HG03571 (cell line): ENCODE data around the gene CFAP161.
"Not testable (repeated sequence)": the region's sequence is repeated elsewhere in the genome, so short reads cannot be mapped to it uniquely, and the experiment has no call there.

Experiments
- ATAC-seq: cut with Tn5 transposase; IDR thresholded peaks from one replicate; pipeline ENCODE4 v1.9.1; 2021; ENCODE audit not compliant: unreplicated experiment

Gene CFAP161

DNA sequence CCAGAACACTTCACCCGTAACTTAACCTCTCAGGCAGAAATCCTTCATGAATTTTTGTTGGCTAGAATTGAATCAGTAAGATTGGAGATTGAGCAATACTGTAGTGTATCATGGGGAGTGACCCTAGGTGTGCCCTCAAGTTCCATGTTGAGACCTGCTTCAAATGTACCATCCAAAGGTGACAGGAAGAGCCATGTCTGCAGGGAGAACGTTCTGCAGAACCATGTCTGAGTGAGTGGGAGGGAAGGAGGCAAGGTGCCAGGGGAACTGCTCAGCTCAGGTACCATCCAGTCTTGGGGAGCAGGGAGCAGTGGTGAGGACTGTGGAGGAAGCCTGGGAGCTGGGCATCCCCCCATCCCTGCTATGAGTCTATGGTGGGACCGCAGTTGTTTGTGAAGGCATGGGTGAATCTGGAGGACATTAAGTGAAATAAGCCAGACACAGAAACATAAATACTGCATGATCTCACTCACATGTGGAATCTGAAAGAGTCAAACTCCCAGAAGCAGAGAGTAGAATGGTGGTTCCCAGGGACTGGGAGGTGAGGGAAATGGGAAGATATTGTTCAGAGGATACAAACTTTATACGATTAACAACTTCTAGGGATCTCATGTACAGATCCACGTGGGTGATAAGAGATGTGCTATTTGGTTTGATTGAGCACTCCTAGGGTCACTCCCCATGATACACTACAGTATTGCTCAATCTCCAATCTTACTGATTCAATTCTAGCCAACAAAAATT, 23.3 kb downstream of the CFAP161 start:
- no peak for ATAC-seq

DNA sequence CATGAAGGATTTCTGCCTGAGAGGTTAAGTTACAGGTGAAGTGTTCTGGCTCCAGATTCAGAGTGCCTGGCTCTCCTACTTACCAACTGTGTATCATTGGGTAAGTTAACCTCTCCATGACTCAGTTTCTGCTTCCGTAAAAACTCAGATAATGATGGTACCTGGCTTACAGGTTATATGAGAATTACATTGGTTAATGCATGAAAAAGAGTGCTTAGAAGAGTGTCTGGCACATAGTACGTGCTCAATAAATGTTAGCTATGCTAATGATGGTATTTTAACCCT, 23.8 kb downstream of the CFAP161 start:
- ATAC-seq, result no peak

GRCh38 chr15:81158561-81158960, 24.5 kb downstream of the CFAP161 start:
- ATAC-seq, result not testable (repeated sequence)

- no peak for ATAC-seq
Measured at GRCh38 chr15:81160312-81161159, 26.5 kb downstream of the CFAP161 start.

DNA sequence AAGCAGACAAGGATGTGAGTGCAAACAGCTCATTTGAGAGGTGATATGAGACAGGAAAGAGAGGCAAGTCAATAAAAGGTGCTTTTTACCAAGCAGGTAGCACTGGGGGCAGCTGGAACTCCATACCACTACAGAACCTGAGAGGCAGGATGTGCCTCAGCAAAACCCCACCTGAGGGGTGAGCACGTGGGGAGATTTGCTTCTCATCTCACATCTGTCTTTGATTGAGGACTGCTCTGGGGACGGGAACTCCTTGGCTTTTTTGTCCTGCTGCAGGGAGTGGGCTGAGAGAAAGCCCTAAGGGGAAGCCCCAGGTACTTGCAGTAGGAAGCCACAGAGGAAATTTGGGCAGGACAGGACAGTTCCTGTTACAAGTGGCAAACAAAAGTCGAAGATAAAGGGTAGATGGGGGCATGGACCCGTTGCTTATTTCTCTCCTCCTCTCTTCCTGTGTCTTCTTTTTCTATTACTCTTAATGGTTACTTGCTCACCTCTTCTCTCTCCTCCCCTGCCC, 27.1 kb downstream of the CFAP161 start:
- no peak for ATAC-seq

DNA sequence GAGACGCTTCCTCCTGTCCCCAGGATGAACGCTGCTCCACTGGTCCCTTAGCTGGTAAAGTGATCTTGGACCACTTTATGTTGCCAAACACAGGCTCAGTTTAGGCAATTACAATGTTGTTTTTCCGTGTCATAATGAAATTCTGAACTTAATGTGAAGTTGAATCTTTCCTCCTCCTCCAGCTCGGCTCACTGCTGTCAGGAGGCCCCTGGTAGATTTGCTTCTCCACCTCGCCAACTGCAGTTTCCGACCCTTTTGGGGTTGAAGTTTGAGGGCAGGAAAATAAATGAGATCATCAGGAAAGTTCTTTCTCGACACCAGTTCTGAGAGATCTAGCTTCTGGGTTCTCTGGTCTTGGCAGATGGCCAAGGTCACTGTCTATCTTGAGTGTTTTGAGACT, 27.8 kb downstream of the CFAP161 start:
- no peak for ATAC-seq

DNA sequence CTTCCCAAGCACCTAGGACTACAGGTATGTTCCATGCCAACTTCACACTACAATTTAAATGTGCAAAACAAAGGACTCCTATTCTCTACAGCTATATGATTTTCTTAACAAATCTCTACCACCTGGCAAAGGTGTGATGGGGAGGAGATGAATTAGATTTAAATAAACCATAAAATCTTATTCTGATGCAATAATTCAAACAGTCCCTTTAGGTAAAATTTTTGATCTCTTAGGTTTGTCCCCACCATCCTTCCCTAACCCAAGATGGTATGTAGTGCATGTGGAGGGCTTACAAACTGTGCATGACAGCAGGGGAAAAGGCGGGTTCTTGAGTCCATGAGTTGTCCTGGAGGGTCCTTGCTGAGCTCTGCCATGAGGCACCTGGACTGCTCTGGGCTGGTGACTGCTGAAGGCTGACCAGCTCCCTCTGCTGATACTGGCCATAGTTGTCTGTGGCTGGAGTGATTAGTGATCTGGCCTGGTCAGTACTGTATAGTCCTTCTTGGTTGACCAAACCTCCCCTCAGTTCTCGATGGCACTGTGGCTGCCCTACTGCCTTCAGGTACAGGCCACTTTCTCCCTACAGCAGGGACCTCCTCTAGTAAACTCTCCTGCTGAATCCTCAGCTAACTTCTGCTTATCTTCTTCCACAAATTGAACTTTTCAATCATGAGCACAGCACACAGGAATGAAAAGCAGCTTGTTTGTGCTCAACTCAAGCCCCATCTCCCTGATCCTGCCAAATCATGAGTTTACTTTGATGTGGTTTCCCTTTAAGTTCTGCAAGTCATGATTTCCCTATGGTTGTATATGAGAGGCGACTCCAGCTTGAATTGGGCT, 30.1 kb downstream of the CFAP161 start:
- no peak for ATAC-seq

DNA sequence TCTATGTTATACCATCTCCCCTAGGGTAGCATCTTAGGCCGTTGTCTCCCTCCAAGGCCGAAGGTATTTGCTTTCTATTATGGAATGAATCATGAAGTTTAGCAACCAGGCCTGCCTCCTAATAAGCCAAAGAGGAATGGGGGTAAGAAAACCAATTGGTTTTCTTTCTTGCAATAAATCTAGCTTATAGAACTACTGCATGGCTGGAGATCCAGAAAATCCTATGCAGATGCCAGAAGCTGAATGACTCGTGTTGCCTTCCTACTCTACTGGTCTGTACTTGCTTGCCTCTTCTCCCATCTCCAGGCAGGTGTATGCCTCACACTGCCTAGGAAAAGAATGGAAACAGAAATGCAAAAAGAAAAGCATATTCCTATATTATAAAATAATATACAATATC, 31.5 kb downstream of the CFAP161 start:
- no peak for ATAC-seq

DNA sequence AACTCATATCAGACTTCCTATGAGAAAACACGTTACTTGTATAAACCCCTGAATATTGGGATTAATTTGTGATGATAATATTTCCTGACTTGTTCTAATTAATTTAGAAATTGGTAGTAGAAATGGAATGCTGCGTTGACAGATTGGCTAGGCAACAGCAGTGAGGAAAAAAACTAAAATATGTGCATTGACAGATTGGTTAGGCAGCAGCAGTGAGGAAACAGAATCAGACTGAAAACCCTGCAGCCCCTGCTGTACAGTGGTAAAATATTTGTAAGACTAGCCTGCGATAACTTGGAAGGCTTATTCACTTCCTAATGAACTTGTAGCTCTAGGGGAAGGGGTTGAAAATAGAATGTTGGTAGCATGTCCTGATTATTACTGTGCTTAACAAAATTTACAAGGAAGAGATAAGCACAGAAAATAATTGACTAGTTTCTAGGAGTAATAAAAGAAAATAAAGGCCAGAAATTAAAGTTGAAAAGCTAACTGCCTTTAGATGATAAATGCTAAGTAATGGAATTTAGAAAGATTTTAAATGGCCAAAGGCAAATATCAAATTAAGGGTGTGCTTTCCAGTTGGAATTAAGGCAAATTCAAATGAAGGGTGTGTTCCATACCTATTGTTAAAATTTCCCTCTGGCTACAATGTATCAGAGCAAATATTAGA, 32.7 kb downstream of the CFAP161 start:
- no peak for ATAC-seq

DNA sequence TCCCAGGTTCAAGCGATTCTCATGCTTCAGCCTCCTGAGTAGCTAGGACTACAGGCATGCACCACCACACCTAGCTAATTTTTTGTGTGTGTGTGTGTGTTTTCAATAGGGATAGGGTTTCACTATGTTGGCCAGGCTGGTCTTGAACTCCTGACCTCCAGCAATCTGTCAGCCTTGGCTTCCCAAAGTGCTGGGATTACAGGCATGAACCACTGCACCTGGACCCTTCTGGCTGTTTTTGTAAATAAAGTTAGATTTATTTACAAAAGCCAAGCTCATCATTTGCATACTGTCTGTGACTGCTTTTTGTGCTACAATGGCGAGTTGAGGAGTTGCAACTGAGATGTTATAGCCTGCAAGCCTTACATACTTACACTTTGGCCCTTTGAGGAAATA, 34.1 kb downstream of the CFAP161 start:
- ATAC-seq, result no peak

- no peak for ATAC-seq
Measured at GRCh38 chr15:81168644-81169043, 34.6 kb downstream of the CFAP161 start.

DNA sequence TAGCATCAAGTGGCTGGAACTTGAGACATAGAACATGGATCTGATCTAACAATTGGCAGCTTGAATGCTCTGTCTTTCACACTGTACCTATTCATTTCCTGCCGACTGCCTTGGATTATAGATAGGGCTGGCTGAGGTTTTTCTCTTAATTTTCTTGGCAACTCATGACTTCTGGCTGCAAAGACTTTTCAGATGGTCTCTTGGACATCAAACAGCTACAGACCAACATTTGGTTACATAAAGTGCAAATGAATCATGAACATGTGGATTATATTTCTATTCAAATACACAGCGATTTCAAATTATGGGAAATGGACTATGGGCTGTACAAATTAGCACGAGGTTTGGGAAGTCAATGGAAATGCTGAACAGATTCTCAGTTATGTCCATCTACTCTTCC, 36.4 kb downstream of the CFAP161 start:
- ATAC-seq, result no peak

DNA sequence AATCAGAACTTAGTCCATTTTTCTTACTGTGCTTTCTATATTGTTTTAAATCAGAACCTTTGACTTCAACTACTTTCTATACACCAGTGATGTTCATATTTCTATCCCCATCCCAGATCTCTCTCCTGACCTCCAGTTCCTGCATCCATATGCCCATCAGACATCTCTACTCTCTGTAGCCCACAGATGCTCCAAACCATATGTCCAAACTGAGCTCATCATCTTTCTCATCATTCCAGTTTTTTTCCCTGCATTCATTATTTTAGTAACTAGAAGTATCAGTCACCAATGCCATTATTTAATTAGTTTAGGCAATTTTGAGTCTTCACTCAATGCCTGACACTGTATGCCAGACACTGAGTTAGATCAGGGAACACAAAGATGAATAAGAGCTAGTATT, 37.2 kb downstream of the CFAP161 start:
- no peak for ATAC-seq

GRCh38 chr15:81174125-81174791, 40.2 kb downstream of the CFAP161 start:
- no peak for ATAC-seq

DNA sequence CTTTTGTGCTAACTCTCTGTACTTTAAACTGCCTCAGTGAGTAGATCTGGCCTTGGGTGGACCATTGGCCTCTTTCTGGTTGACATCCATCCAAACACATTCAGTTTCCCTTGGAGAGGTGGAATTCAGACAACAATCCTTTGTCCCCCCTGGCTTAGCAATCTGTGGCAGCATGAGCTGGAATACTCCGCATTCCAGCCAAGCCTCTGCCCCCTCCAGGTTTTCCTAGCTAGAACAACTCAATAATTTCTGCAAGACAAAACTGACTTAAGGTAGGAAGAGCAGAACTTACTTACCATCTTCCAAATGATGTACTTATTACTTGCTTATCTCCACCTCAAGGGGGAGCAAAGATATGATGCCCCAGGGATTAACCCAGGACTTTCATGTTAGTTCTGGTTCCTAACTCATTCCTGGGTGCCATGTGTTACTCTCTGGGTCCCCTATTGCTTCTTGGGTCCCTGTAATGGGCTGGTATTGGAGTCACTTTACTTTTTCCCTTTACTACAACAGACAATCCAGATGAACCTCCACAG, 40.8 kb downstream of the CFAP161 start:
- no peak for ATAC-seq

- ATAC-seq, result no peak
Measured at GRCh38 chr15:81175496-81175895, 41.4 kb downstream of the CFAP161 start.

- ATAC-seq, result no peak
Measured at GRCh38 chr15:81176291-81176893, 42.3 kb downstream of the CFAP161 start.

GRCh38 chr15:81178365-81178764, 44.3 kb downstream of the CFAP161 start:
- ATAC-seq, result no peak

DNA sequence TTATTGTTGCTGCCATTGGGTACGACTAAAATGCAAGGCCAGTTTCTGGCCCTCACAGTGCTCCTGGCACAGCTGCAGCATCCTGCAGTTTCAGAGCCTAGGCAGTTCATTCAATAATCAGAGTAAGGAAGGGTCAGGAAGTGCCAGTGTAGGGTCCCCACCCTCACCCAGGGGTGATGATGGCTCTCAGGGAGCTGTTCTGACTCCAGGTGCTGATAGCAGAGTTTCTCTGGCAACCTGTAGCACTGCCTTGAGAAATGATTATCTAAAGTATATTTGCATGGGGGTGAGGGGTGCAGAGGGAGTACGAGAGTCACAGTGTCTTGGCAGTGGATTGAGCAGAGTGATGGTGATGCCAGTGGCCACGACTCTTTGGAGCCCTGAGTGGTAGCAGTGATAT, 47.1 kb downstream of the CFAP161 start:
- no peak for ATAC-seq
